K562 (cell line): Measurements from ENCODE around the gene SLC35D2. TPM values are rescaled to one million over a fixed set of nuclear protein-coding genes. Genes with fewer than 3 reads are reported as not detected.
A peak's percentile ranks its signal among the peaks of the same experiment; 100 is the strongest.

Experiments
- ADNP ChIP-seq: fragments of 200-800 bp; sonication (Bioruptor generic); IDR thresholded peaks from 2 replicates; pipeline ENCODE4 v1.6.1; 2016; ENCODE audit warnings: missing genetic modification characterization, missing compliant biosample characterization
- CHD7 ChIP-seq: fragments of 200-600 bp; sonication (generic); IDR thresholded peaks from one replicate; pipeline ENCODE4 v1.6.1; 2012; ENCODE audit warnings: mild to moderate bottlenecking, low read depth, low read length, inconsistent platforms
- FOSL1 ChIP-seq: fragments of 200-800 bp; sonication (Bioruptor generic); conservative IDR thresholded peaks from 2 replicates; pipeline ENCODE4 v1.6.1; 2016; ENCODE audit warnings: missing genetic modification characterization, missing compliant biosample characterization
- MEIS2 ChIP-seq: fragments of 450-650 bp; IDR thresholded peaks from 2 replicates; pipeline ENCODE4 v1.6.1; 2014; ENCODE audit warnings: mild to moderate bottlenecking; ENCODE audit not compliant: partially characterized antibody
- MNT ChIP-seq, 2 experiments: fragments of 450-650 bp; conservative IDR thresholded peaks; 2 replicates each; pipeline ENCODE4 v1.6.1; 2017; ENCODE audit warnings: mild to moderate bottlenecking in 2 of 2, moderate library complexity in 2 of 2
- MTA3 ChIP-seq: fragments of 450-650 bp; formaldehyde crosslinking; IDR thresholded peaks from 2 replicates; pipeline ENCODE4 v1.6.1; 2017; ENCODE audit warnings: mild to moderate bottlenecking, borderline replicate concordance
- PREB ChIP-seq: sonication (generic); formaldehyde crosslinking; IDR thresholded peaks from 2 replicates; pipeline ENCODE4 v1.8.1; 2023; ENCODE audit warnings: mild to moderate bottlenecking, missing genetic modification reagents
- TEAD4 ChIP-seq, 2 experiments: sonication (generic) in 1 of 2; formaldehyde crosslinking in 1 of 2; IDR thresholded peaks; 2 replicates each; pipeline versions ENCODE4 v1.6.1 to v1.8.0; 2012 to 2022; ENCODE audit warnings: borderline replicate concordance in 1 of 2, inconsistent platforms in 1 of 2, low read length in 1 of 2, mild to moderate bottlenecking in 1 of 2, missing genetic modification reagents in 1 of 2
- TRIM24 ChIP-seq, 2 experiments: fragments of 450-650 bp; IDR thresholded peaks; 2 replicates each; pipeline ENCODE4 v1.6.1; 2016
- ZFP91 ChIP-seq: sonication (generic); formaldehyde crosslinking; IDR thresholded peaks from 2 replicates; pipeline ENCODE4 v1.8.0; 2022; ENCODE audit warnings: mild to moderate bottlenecking, missing genetic modification reagents
- polyA plus RNA-seq, 8 experiments: library from polyadenylated mRNA; depleted of rRNA in 4 of 8; stranded (reverse) in 5 of 8; unstranded in 3 of 8; fragments of >200 nt; fragmentation: Nextera tagmentation in 2 of 8; fragmentation: Illumina TruSeq in 1 of 8; extraction: Ambion mirVana in 2 of 8; extraction: Trizol in 1 of 8; gene quantifications; 2 replicates each; pipeline versions ENCODE4 v1.2.1 to v1.2.3, GENCODE V29; 2011 to 2014; ENCODE audit warnings: inconsistent platforms in 1 of 8, missing spikeins in 1 of 8
- total RNA-seq, 7 experiments: library from RNA; depleted of rRNA in 6 of 7; stranded (reverse); fragments of >200 nt in 6 of 7; fragmentation: Illumina TruSeq in 2 of 7; extraction: Trizol in 2 of 7; gene quantifications; 2 replicates each; pipeline versions ENCODE4 v1.2.1 to v1.2.3, GENCODE V29; 2011 to 2021; ENCODE audit warnings: low replicate concordance in 1 of 7

The SLC35D2 gene
- total and polyA plus RNA-seq, 9 of the 15 experiments (the other 6 are each of a cell fraction or from before 2014, with no cell fraction given) = 2.9 to 14.9 (median 11.7) TPM

GRCh38 chr9:96344458-96345180 is 38.9 kb downstream of the SLC35D2 start (continued):
- TF ChIP-seq ZFP91 (no peak), FOSL1 (tag) (peak; percentile 67), PREB (no peak), MTA3 (no peak), MEIS2 (peak; percentile 62), TEAD4 (IDR thresholded peaks at IDR 0.05; ENCODE audit: low read length) (no peak), TEAD4 (CRISPR knock-in tag; IDR thresholded peaks at IDR 0.05; ENCODE audit: borderline replicate concordance) (no peak), CHD7 (no peak), TRIM24 (IDR thresholded peaks at IDR 0.05) (no peak), MNT (conservative IDR thresholded peaks at IDR 0.05) (0 out of 4 replicates have a peak, but pooled peaks of 1 of the 2 experiments have one; percentile 20), ADNP (tag) (no peak; the same call in 1 of the 2 replicates)
